CD14-positive monocyte (primary cell): ENCODE measurements around the gene TDP1. TPM values are rescaled to one million over a fixed set of nuclear protein-coding genes. Genes with fewer than 3 reads are reported as not detected.

Source experiments
- DNase-seq, 3 donors: peaks; one replicate each; pipeline ENCODE4 v3.0.0-alpha.2; 2011 to 2022
- H2AFZ ChIP-seq: 2 replicates; pipeline ENCODE4 v1.6.0; 2012; ENCODE audit warnings: mild to moderate bottlenecking, low read depth, low read length, inconsistent platforms; ENCODE audit not compliant: insufficient read depth, poor library complexity, severe bottlenecking
- H3K27ac ChIP-seq, 2 donors: 1 replicate in 1 of 2; 2 replicates in 1 of 2; pipeline ENCODE4 v1.5.1; 2012 to 2013; ENCODE audit warnings: low read length in 2 of 2, control low read depth in 1 of 2, inconsistent platforms in 1 of 2, low read depth in 1 of 2, mild to moderate bottlenecking in 1 of 2
- H3K27me3 ChIP-seq, 2 donors: one replicate each; pipeline versions ENCODE4 v1.6.0 to v1.6.1; 2011 to 2013; ENCODE audit warnings: low read length in 2 of 2; ENCODE audit not compliant: control insufficient read depth in 2 of 2, insufficient read depth in 2 of 2
- H3K36me3 ChIP-seq, 2 donors: replicated peaks in 1 of 2; 1 replicate in 1 of 2; 2 replicates in 1 of 2; pipeline versions ENCODE4 v1.5.1 to v1.6.1; 2012 to 2013; ENCODE audit warnings: low read length in 2 of 2, control low read depth in 1 of 2, inconsistent platforms in 1 of 2, mild to moderate bottlenecking in 1 of 2; ENCODE audit not compliant: insufficient read depth in 2 of 2, control insufficient read depth in 1 of 2
- H3K4me1 ChIP-seq, 2 donors: 1 replicate in 1 of 2; 2 replicates in 1 of 2; pipeline versions ENCODE4 v1.5.1 to v1.6.1; 2012 to 2013; ENCODE audit warnings: low read length in 2 of 2, control low read depth in 1 of 2, inconsistent platforms in 1 of 2, mild to moderate bottlenecking in 1 of 2, moderate library complexity in 1 of 2; ENCODE audit not compliant: insufficient read depth in 2 of 2, control insufficient read depth in 1 of 2
- H3K4me2 ChIP-seq: replicated peaks from 2 replicates; pipeline ENCODE3; 2012; ENCODE audit warnings: low read length, moderate library complexity, mild to moderate bottlenecking; ENCODE audit not compliant: poor library complexity, severe bottlenecking; ENCODE audit errors: extremely low read depth
- H3K4me3 ChIP-seq, 3 experiments: fragments of 200-600 bp in 1 of 3; sonication (generic) in 1 of 3; replicated peaks in 1 of 3; 1 replicate in 2 of 3; 2 replicates in 1 of 3; pipeline ENCODE4 v1.5.1; 2011 to 2013; ENCODE audit warnings: low read length in 3 of 3, mild to moderate bottlenecking in 3 of 3, control low read depth in 2 of 3, low read depth in 2 of 3, inconsistent platforms in 1 of 3, moderate library complexity in 1 of 3
- H3K79me2 ChIP-seq: 2 replicates; pipeline ENCODE4 v1.6.0; 2012; ENCODE audit warnings: mild to moderate bottlenecking, control low read depth, inconsistent platforms, low read length, moderate library complexity; ENCODE audit not compliant: insufficient read depth
- H3K9ac ChIP-seq: 2 replicates; pipeline ENCODE4 v1.6.0; 2017; ENCODE audit warnings: low read length, mild to moderate bottlenecking; ENCODE audit not compliant: insufficient read depth, poor library complexity, severe bottlenecking
- H3K9me3 ChIP-seq, 2 donors: replicated peaks in 1 of 2; 1 replicate in 1 of 2; 2 replicates in 1 of 2; pipeline versions ENCODE4 v1.5.1 to v1.6.1; 2012 to 2013; ENCODE audit warnings: low read length in 2 of 2, control low read depth in 1 of 2; ENCODE audit not compliant: control insufficient read depth in 1 of 2, insufficient read depth in 1 of 2
- H4K20me1 ChIP-seq: 2 replicates; pipeline ENCODE4 v1.6.0; 2012; ENCODE audit warnings: mild to moderate bottlenecking, low read length, control low read depth, moderate library complexity; ENCODE audit not compliant: insufficient read depth
- H3K27ac Mint-ChIP-seq, 7 donors: one replicate each; pipeline ENCODE4 v1.8.0; 2020; ENCODE audit warnings: mild to moderate bottlenecking in 7 of 7, mixed read lengths in 7 of 7, moderate library complexity in 6 of 7, inconsistent platforms in 2 of 7
- H3K27me3 Mint-ChIP-seq, 3 donors: one replicate each; pipeline ENCODE4 v1.8.0; 2021 to 2022; ENCODE audit warnings: low read depth in 3 of 3, mild to moderate bottlenecking in 3 of 3, mixed read lengths in 3 of 3, moderate library complexity in 3 of 3, inconsistent platforms in 1 of 3
- H3K36me3 Mint-ChIP-seq, 2 donors: one replicate each; pipeline ENCODE4 v1.8.0; 2020; ENCODE audit warnings: mixed read lengths in 2 of 2, inconsistent platforms in 1 of 2, mild to moderate bottlenecking in 1 of 2
- H3K4me1 Mint-ChIP-seq: one replicate; pipeline ENCODE4 v1.8.0; 2020; ENCODE audit warnings: mild to moderate bottlenecking, mixed read lengths
- H3K4me3 Mint-ChIP-seq, 2 donors: one replicate each; pipeline ENCODE4 v1.8.0; 2020; ENCODE audit warnings: mild to moderate bottlenecking in 2 of 2, mixed read lengths in 2 of 2, moderate library complexity in 1 of 2
- H3K9me3 Mint-ChIP-seq, 7 donors: one replicate each; pipeline ENCODE4 v1.8.0; 2020 to 2022; ENCODE audit warnings: mixed read lengths in 7 of 7, mild to moderate bottlenecking in 6 of 7, moderate library complexity in 6 of 7, inconsistent platforms in 2 of 7
- CTCF ChIP-seq: fragments of 200-600 bp; IDR thresholded peaks from one replicate; pipeline ENCODE4 v1.8.0; 2022; ENCODE audit warnings: antibody characterized with exemption, mild to moderate bottlenecking
- WGBS: methylation state at CpG from one replicate; pipeline ENCODE4 v1.1.5; 2013; ENCODE audit warnings: missing lambda C conversion rate; ENCODE audit not compliant: insufficient coverage; 5-methylcytosine and 5-hydroxymethylcytosine counted together
- intact Hi-C, 2 donors: fragments of 100-400 bp; cut with micrococcal nuclease; formaldehyde crosslinking; loops; one replicate each; pipeline versions ENCODE4 v1.15.0 to v1.15.1; 2023
- polyA plus RNA-seq, 3 donors: library from polyadenylated mRNA; depleted of rRNA in 1 of 3; unstranded in 2 of 3; stranded (reverse) in 1 of 3; fragments of 300-500 nt in 2 of 3; fragments of >200 nt in 1 of 3; fragmentation: Illumina TruSeq in 2 of 3; gene quantifications; 1 replicate in 2 of 3; 2 replicates in 1 of 3; pipeline ENCODE4 v1.2.3, GENCODE V29; 2012 to 2021

The TDP1 gene
- polyA plus RNA-seq, 3 donors: 9.2 to 13.4 (median 10.6) TPM

- Mint-ChIP-seq H3K36me3 (peaks cover 3 to 6% of the 10 kb centered on the region in 2 donors), H3K9me3 (peaks cover 0 to 8% (median 5%) of the 10 kb centered on the region in 7 donors), H3K27ac (no peak overlapping the region), H3K4me1 (peaks cover 14% of the 10 kb centered on the region), H3K27me3 (peaks cover 56 to 74% (median 66%) of the 10 kb centered on the region in 3 donors), H3K4me3 (peak overlapping the region in 1 of 2 donors; percentile 20)
- no peaks in the 10 kb centered on the region for H4K20me1 ChIP-seq
- no peaks in the 10 kb centered on the region for H3K36me3 ChIP-seq
- peaks cover 59 to 72% of the 10 kb centered on the region in 2 donors for H3K27me3 ChIP-seq
- DNase-seq: no peak
- no peak overlapping the region for H3K27ac ChIP-seq
- peaks cover 8 to 13% of the 10 kb centered on the region in 2 donors for H3K4me1 ChIP-seq
- no peaks in the 10 kb centered on the region for H3K79me2 ChIP-seq
- intact Hi-C loops: no loop called here
- TF ChIP-seq CTCF: no peak
- WGBS: no CpG with 5 or more reads among the region's 1 CpG
- H3K4me3 ChIP-seq: no peak overlapping the region
- no peak overlapping the region for H2AFZ ChIP-seq
- no peak overlapping the region for H3K4me2 ChIP-seq
- no peaks in the 10 kb centered on the region for H3K9me3 ChIP-seq
- no peak overlapping the region for H3K9ac ChIP-seq
These were observed 99.1 kb downstream of the TDP1 start for GRCh38 chr14:90054803-90055202.

GRCh38 chr14:90056826-90057225 lies 101.1 kb downstream of the TDP1 start:
- WGBS: 86% methylated on average over 1 of the region's 8 CpGs
- H4K20me1 ChIP-seq: no peaks in the 10 kb centered on the region
- Mint-ChIP-seq H3K4me1 (peaks cover 21% of the 10 kb centered on the region), H3K27me3 (peaks cover 61 to 87% (median 72%) of the 10 kb centered on the region in 3 donors), H3K36me3 (peaks cover 3 to 6% of the 10 kb centered on the region in 2 donors), H3K9me3 (peaks cover 0 to 9% (median 8%) of the 10 kb centered on the region in 7 donors), H3K27ac (no peak overlapping the region), H3K4me3 (peak overlapping the region in 1 of 2 donors; percentile 66)
- H3K27ac ChIP-seq: no peak overlapping the region
- peaks cover 62 to 78% of the 10 kb centered on the region in 2 donors for H3K27me3 ChIP-seq
- H3K4me3 ChIP-seq: no peak overlapping the region
- intact Hi-C loops: no loop called here
- no peak overlapping the region for H3K4me2 ChIP-seq
- no peak overlapping the region for H3K9ac ChIP-seq
- no peak overlapping the region for H2AFZ ChIP-seq
- DNase-seq: no peak
- TF ChIP-seq CTCF: no peak
- no peaks in the 10 kb centered on the region for H3K9me3 ChIP-seq
- H3K4me1 ChIP-seq: peaks cover 20 to 31% of the 10 kb centered on the region in 2 donors
- no peaks in the 10 kb centered on the region for H3K79me2 ChIP-seq
- no peaks in the 10 kb centered on the region for H3K36me3 ChIP-seq
